Gastrocnemius medialis (tissue), 4 donors: ENCODE data around the gene ZMYND8. TPM values are rescaled to one million over a fixed set of nuclear protein-coding genes. Genes with fewer than 3 reads are reported as not detected.

Experiments used
- ATAC-seq, 2 donors: fragments of 150-250 bp; one replicate each; pipeline ENCODE4 v1.9.1; 2016
- DNase-seq, 2 donors: peaks; one replicate each; pipeline ENCODE4 v3.0.0-alpha.2; 2019
- H3K27ac ChIP-seq, 4 donors: fragments of 200-600 bp; sonication (generic); 1 replicate in 1 of 4; 2 replicates in 3 of 4; pipeline ENCODE4 v1.5.1; 2016 to 2018; ENCODE audit warnings: mild to moderate bottlenecking in 2 of 4, moderate library complexity in 1 of 4
- H3K27me3 ChIP-seq, 3 donors: fragments of 200-600 bp; sonication (generic) in 2 of 3; 1 replicate in 1 of 3; 2 replicates in 2 of 3; pipeline versions ENCODE4 v1.5.1 to v1.6.0; 2016 to 2019; ENCODE audit warnings: mild to moderate bottlenecking in 1 of 3, moderate library complexity in 1 of 3
- H3K36me3 ChIP-seq, 2 donors: fragments of 200-600 bp; sonication (generic) in 1 of 2; one replicate each; pipeline ENCODE4 v1.5.1; 2017 to 2018
- H3K4me1 ChIP-seq, 2 donors: fragments of 200-600 bp; sonication (generic) in 1 of 2; one replicate each; pipeline ENCODE4 v1.5.1; 2016 to 2017; ENCODE audit warnings: mild to moderate bottlenecking in 2 of 2
- H3K4me3 ChIP-seq, 4 donors: fragments of 200-600 bp; sonication (generic) in 3 of 4; 1 replicate in 1 of 4; 2 replicates in 3 of 4; pipeline ENCODE4 v1.5.1; 2016 to 2019; ENCODE audit warnings: mild to moderate bottlenecking in 2 of 4
- H3K9me3 ChIP-seq, 3 donors: fragments of 200-600 bp; sonication (generic) in 2 of 3; 1 replicate in 1 of 3; 2 replicates in 2 of 3; pipeline ENCODE4 v1.5.1; 2016 to 2019
- CTCF ChIP-seq, 5 experiments: fragments of 450-650 bp in 3 of 5; fragments of 200-600 bp in 2 of 5; sonication (generic) in 2 of 5; IDR thresholded peaks in 4 of 5; conservative IDR thresholded peaks in 1 of 5; 1 replicate in 4 of 5; 2 replicates in 1 of 5; pipeline ENCODE4 v1.5.1; 2016 to 2019; ENCODE audit warnings: antibody characterized with exemption in 5 of 5, mild to moderate bottlenecking in 3 of 5, moderate library complexity in 3 of 5
- POLR2A ChIP-seq, 2 donors: fragments of 450-650 bp; IDR thresholded peaks; one replicate each; pipeline ENCODE4 v1.6.1; 2017; ENCODE audit warnings: antibody characterized with exemption in 2 of 2, mild to moderate bottlenecking in 2 of 2, moderate library complexity in 2 of 2
- in situ Hi-C, 4 donors: fragments of 200-750 bp; cut with MboI; loops; one replicate each; pipeline versions ENCODE4 v1.15.0 to v1.8.0; 2017; ENCODE audit warnings: low sequenced_read_pairs in 4 of 4
- intact Hi-C: fragments of 100-400 bp; cut with DNase I; formaldehyde crosslinking; loops from one replicate; pipeline ENCODE4 v1.15.1; 2023; ENCODE audit warnings: low total_unique reads
- total RNA-seq, 4 donors: library from RNA; depleted of rRNA; stranded (reverse); fragments of >200 nt; gene quantifications; one replicate each; pipeline versions ENCODE4 v1.1.0 to v1.2.3, GENCODE V29; 2016

ZMYND8 gene
- total RNA-seq, 4 donors from 2014 or later: 15.1 to 32.2 (median 19.7) TPM

- Histone ChIP-seq H3K27ac (no peak overlapping the region), H3K4me1 (no peaks in the 10 kb centered on the region), H3K36me3 (peaks cover 0 to 53% of the 10 kb centered on the region in 2 donors), H3K27me3 (no peaks in the 10 kb centered on the region), H3K9me3 (no peaks in the 10 kb centered on the region), H3K4me3 (no peak overlapping the region)
- intact Hi-C loops: no loop called here
- no peak for ATAC-seq
- no peak for DNase-seq
- TF ChIP-seq CTCF (IDR thresholded peaks at IDR 0.05 in 4 of 5, conservative IDR thresholded peaks at IDR 0.05 in 1 of 5): no peak
- TF ChIP-seq POLR2A (IDR thresholded peaks at IDR 0.05): no peak
- in situ Hi-C loops: no loop called here
Measured at GRCh38 chr20:47239719-47240067, 116.8 kb downstream of the ZMYND8 start.

DNA sequence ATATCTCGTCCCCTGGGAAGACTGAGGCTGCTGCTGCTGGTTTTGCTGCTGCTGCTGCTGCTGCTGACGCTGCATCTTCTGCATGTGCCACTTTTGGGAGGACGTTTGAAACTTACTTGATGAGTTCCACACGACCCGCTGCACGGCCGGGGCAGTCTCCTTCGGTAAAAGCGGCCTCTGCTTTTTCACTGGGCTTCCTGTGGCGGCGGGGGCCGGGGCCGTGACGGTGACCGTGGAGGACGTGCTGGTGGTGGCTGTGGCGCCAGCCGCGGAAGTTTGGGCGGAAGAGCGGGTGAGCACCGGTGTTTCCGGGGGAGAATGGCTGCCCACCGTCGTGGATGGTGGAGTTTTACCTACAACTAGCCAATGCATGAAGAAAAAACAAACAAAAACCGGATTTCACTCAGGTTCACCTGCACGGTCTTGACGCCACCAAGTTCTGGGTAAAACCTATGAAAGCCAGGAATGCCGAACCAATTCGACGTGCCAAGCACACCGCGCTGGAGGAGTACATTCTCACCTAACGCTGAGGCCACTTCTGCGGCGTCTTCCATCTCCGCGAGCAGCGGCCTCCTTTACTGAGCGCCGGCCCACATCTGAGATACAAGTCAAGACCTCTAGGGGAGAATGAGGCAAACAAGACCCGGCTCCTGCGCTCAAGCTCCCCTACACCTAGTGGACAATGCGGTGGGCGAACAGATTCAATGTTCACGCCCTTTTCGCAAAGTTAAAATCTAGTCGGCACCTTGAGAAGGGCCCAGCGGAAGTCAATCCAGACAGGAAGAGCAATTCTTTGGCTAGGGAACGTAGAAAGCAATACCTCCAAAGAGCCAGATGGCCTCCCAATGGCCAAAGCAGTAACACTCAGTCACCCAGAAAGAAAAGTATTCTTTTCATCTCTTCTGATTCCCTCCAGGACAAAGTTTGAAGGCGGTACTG is 117.5 kb downstream of the ZMYND8 start:
- no peaks in the 10 kb centered on the region for H3K4me1 ChIP-seq
- no peak for TF ChIP-seq POLR2A (IDR thresholded peaks at IDR 0.05)
- TF ChIP-seq CTCF (IDR thresholded peaks at IDR 0.05 in 4 of 5, conservative IDR thresholded peaks at IDR 0.05 in 1 of 5): no peak
- ATAC-seq: no peak

GRCh38 chr20:47237715-47238114 is 118.8 kb downstream of the ZMYND8 start:
- no peak overlapping the region for H3K27ac ChIP-seq
- intact Hi-C loops: no loop called here
- no peak for ATAC-seq

More for the DNA sequence above, 117.5 kb downstream of the ZMYND8 start:
- H3K4me3 ChIP-seq: no peak overlapping the region
- no peak for DNase-seq
- intact Hi-C loops (no loop called here), in situ Hi-C loops (no loop called here)
- H3K9me3 ChIP-seq: no peaks in the 10 kb centered on the region
- H3K27ac ChIP-seq: no peak overlapping the region
- H3K27me3 ChIP-seq: no peaks in the 10 kb centered on the region
- peaks cover 0 to 55% of the 10 kb centered on the region in 2 donors for H3K36me3 ChIP-seq

DNA sequence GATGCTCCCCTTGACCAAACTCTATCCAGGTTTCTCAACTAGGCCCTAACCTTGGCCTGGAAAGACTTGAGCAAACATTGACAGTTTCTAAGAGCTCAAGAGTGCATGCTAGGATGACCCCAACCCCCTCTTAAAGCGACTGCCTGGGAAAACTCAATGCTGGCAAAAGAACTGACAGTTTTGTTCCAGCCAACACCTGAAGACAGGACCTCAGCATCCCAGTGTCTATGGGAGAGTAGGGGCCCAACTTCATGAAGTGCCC is 119.9 kb downstream of the ZMYND8 start:
- no peak for DNase-seq
- TF ChIP-seq CTCF (IDR thresholded peaks at IDR 0.05 in 4 of 5, conservative IDR thresholded peaks at IDR 0.05 in 1 of 5) (no peak), POLR2A (IDR thresholded peaks at IDR 0.05) (no peak)
- H3K9me3 ChIP-seq: no peaks in the 10 kb centered on the region

More at GRCh38 chr20:47237715-47238114, 118.8 kb downstream of the ZMYND8 start:
- Histone ChIP-seq H3K36me3 (peaks cover 0 to 57% of the 10 kb centered on the region in 2 donors), H3K4me1 (no peaks in the 10 kb centered on the region), H3K4me3 (no peak overlapping the region), H3K27me3 (no peaks in the 10 kb centered on the region), H3K9me3 (no peaks in the 10 kb centered on the region)
- no peak for DNase-seq
- in situ Hi-C loops: no loop called here
- TF ChIP-seq CTCF (IDR thresholded peaks at IDR 0.05 in 4 of 5, conservative IDR thresholded peaks at IDR 0.05 in 1 of 5) (no peak), POLR2A (IDR thresholded peaks at IDR 0.05) (no peak)

More for the DNA sequence above, 119.9 kb downstream of the ZMYND8 start:
- Histone ChIP-seq H3K36me3 (peaks cover 0 to 53% of the 10 kb centered on the region in 2 donors), H3K27me3 (no peaks in the 10 kb centered on the region), H3K27ac (no peak overlapping the region), H3K4me3 (no peak overlapping the region), H3K4me1 (no peaks in the 10 kb centered on the region)
- intact Hi-C loops: no loop called here
- no peak for ATAC-seq
- in situ Hi-C loops: no loop called here
